Astrocyte of the spinal cord (primary cell): ENCODE results near the gene LCLAT1.

Experiments
- DNase-seq: peaks from one replicate; pipeline ENCODE4 v3.0.0; 2011; ENCODE audit warnings: low read depth, low spot score
- H3K4me3 ChIP-seq: 2 replicates; pipeline ENCODE4 v1.5.1; 2011; ENCODE audit warnings: low read depth, mild to moderate bottlenecking, low read length, moderate library complexity
- CTCF ChIP-seq: IDR thresholded peaks from 2 replicates; pipeline ENCODE4 v1.5.1; 2012; ENCODE audit warnings: low read depth, mild to moderate bottlenecking, low read length, inconsistent platforms
- in situ Hi-C: cut with HindIII; loops from 2 replicates; pipeline ENCODE4 v1.10.0; 2017; ENCODE audit warnings: low sequenced_read_pairs

The LCLAT1 gene

GRCh38 chr2:30484145-30484544 lies 37.1 kb downstream of the LCLAT1 start:
- TF ChIP-seq CTCF, result no peak
- in situ Hi-C loops, result no loop called here
- no peak for DNase-seq

GRCh38 chr2:30484995-30485394 lies 37.9 kb downstream of the LCLAT1 start:
- in situ Hi-C loops, result no loop called here
- TF ChIP-seq CTCF, result no peak
- no peak for DNase-seq
- no peak overlapping the region for H3K4me3 ChIP-seq

More at GRCh38 chr2:30484145-30484544, 37.1 kb downstream of the LCLAT1 start:
- H3K4me3 ChIP-seq, result no peak overlapping the region

GRCh38 chr2:30486655-30487054 lies 39.6 kb downstream of the LCLAT1 start:
- H3K4me3 ChIP-seq, result no peak overlapping the region
- no peak for TF ChIP-seq CTCF
- in situ Hi-C loops, result no loop called here
- no peak for DNase-seq

GRCh38 chr2:30487603-30488002 lies 40.6 kb downstream of the LCLAT1 start:
- TF ChIP-seq CTCF, result no peak

GRCh38 chr2:30488012-30488659 lies 41.1 kb downstream of the LCLAT1 start:
- DNase-seq, result no peak
- TF ChIP-seq CTCF, result no peak
- H3K4me3 ChIP-seq, result no peak overlapping the region
- in situ Hi-C loops, result no loop called here

More at GRCh38 chr2:30487603-30488002, 40.6 kb downstream of the LCLAT1 start:
- DNase-seq, result no peak
- no peak overlapping the region for H3K4me3 ChIP-seq
- in situ Hi-C loops, result no loop called here

GRCh38 chr2:30491225-30491624 lies 44.2 kb downstream of the LCLAT1 start:
- no peak for DNase-seq
- in situ Hi-C loops, result no loop called here
- no peak for TF ChIP-seq CTCF

More at GRCh38 chr2:30491225-30491624, 44.2 kb downstream of the LCLAT1 start:
- no peak overlapping the region for H3K4me3 ChIP-seq
